ENCODE results near the gene CBX8.

- TF ChIP-seq CTCF (IDR thresholded peaks at IDR 0.05; ENCODE audit: low read depth, low read length) (no peak), EZH2phosphoT487 (IDR thresholded peaks at IDR 0.05; ENCODE audit: low read depth) (no peak)
These were observed 28.7 kb upstream of the CBX8 start for GRCh38 chr17:79825580-79825921.

Data from OCI-LY3 (cell line).